ENCODE data around the gene DDX18.

Gene DDX18

GRCh38 chr2:117834992-117835391, 20.5 kb downstream of the DDX18 start:
- H3K9ac ChIP-seq (ENCODE audit: low read depth, low read length), result no peak overlapping the region
- no peak overlapping the region for H3K4me3 ChIP-seq (ENCODE audit: low read depth, low read length)
- peaks cover 11% of the 10 kb centered on the region; the same call in 1 of the 2 replicates for H3K27me3 ChIP-seq (ENCODE audit: control insufficient read depth, insufficient read depth, low read length)
- H3K27ac ChIP-seq (ENCODE audit: low read depth, low read length), result no peak overlapping the region
- no peaks in the 10 kb centered on the region for H3K9me3 ChIP-seq (ENCODE audit: control insufficient read depth, insufficient read depth, low read length)
- H3K4me1 ChIP-seq (ENCODE audit: control insufficient read depth, insufficient read depth, low read length), result 0 out of 2 replicates have a peak, but pooled peaks cover 3% of the 10 kb centered on the region
- H3K36me3 ChIP-seq (ENCODE audit: control insufficient read depth, insufficient read depth, low read length), result peaks cover 41% of the 10 kb centered on the region

- Histone ChIP-seq H3K9ac (ENCODE audit: low read depth, low read length) (no peak overlapping the region), H3K9me3 (ENCODE audit: control insufficient read depth, insufficient read depth, low read length) (no peaks in the 10 kb centered on the region), H3K4me1 (ENCODE audit: control insufficient read depth, insufficient read depth, low read length) (0 out of 2 replicates have a peak, but pooled peaks cover 3% of the 10 kb centered on the region), H3K27ac (ENCODE audit: low read depth, low read length) (no peak overlapping the region), H3K27me3 (ENCODE audit: control insufficient read depth, insufficient read depth, low read length) (peaks cover 11% of the 10 kb centered on the region; the same call in 1 of the 2 replicates), H3K36me3 (ENCODE audit: control insufficient read depth, insufficient read depth, low read length) (peaks cover 30% of the 10 kb centered on the region), H3K4me3 (ENCODE audit: low read depth, low read length) (peak overlapping the region; percentile 57)
These were observed 21.7 kb downstream of the DDX18 start for GRCh38 chr2:117835990-117836760.

GRCh38 chr2:117845304-117845703, 30.8 kb downstream of the DDX18 start:
- no peak overlapping the region for H3K27ac ChIP-seq (ENCODE audit: low read depth, low read length)
- H3K27me3 ChIP-seq (ENCODE audit: control insufficient read depth, insufficient read depth, low read length), result no peaks in the 10 kb centered on the region
- no peaks in the 10 kb centered on the region for H3K36me3 ChIP-seq (ENCODE audit: control insufficient read depth, insufficient read depth, low read length)
- H3K4me1 ChIP-seq (ENCODE audit: control insufficient read depth, insufficient read depth, low read length), result peaks cover 25% of the 10 kb centered on the region
- no peak overlapping the region for H3K4me3 ChIP-seq (ENCODE audit: low read depth, low read length)
- H3K9me3 ChIP-seq (ENCODE audit: control insufficient read depth, insufficient read depth, low read length), result no peaks in the 10 kb centered on the region
- H3K9ac ChIP-seq (ENCODE audit: low read depth, low read length), result no peak overlapping the region

- peaks cover 20% of the 10 kb centered on the region for H3K4me1 ChIP-seq (ENCODE audit: control insufficient read depth, insufficient read depth, low read length)
- no peaks in the 10 kb centered on the region; the same call in 1 of the 2 replicates for H3K27me3 ChIP-seq (ENCODE audit: control insufficient read depth, insufficient read depth, low read length)
- H3K4me3 ChIP-seq (ENCODE audit: low read depth, low read length), result peak overlapping the region; percentile 44
- peak overlapping the region; percentile 49 for H3K9ac ChIP-seq (ENCODE audit: low read depth, low read length)
- peak overlapping the region; percentile 12 for H3K27ac ChIP-seq (ENCODE audit: low read depth, low read length)
- H3K9me3 ChIP-seq (ENCODE audit: control insufficient read depth, insufficient read depth, low read length), result no peaks in the 10 kb centered on the region
- H3K36me3 ChIP-seq (ENCODE audit: control insufficient read depth, insufficient read depth, low read length), result no peaks in the 10 kb centered on the region
These were observed 35.5 kb downstream of the DDX18 start for GRCh38 chr2:117850015-117850414.

- no peak overlapping the region for H3K27ac ChIP-seq (ENCODE audit: low read depth, low read length)
- H3K9ac ChIP-seq (ENCODE audit: low read depth, low read length), result no peak overlapping the region
- no peaks in the 10 kb centered on the region; the same call in 1 of the 2 replicates for H3K27me3 ChIP-seq (ENCODE audit: control insufficient read depth, insufficient read depth, low read length)
- H3K4me3 ChIP-seq (ENCODE audit: low read depth, low read length), result peak overlapping the region; percentile 44; the same call in 1 of the 2 replicates
- H3K4me1 ChIP-seq (ENCODE audit: control insufficient read depth, insufficient read depth, low read length), result peaks cover 20% of the 10 kb centered on the region
- no peaks in the 10 kb centered on the region for H3K36me3 ChIP-seq (ENCODE audit: control insufficient read depth, insufficient read depth, low read length)
- no peaks in the 10 kb centered on the region for H3K9me3 ChIP-seq (ENCODE audit: control insufficient read depth, insufficient read depth, low read length)
These were observed 36.0 kb downstream of the DDX18 start for GRCh38 chr2:117850461-117850860.

GRCh38 chr2:117851969-117852368, 37.5 kb downstream of the DDX18 start:
- Histone ChIP-seq H3K4me3 (ENCODE audit: low read depth, low read length) (no peak overlapping the region), H3K27me3 (ENCODE audit: control insufficient read depth, insufficient read depth, low read length) (no peaks in the 10 kb centered on the region; the same call in 1 of the 2 replicates), H3K4me1 (ENCODE audit: control insufficient read depth, insufficient read depth, low read length) (peaks cover 24% of the 10 kb centered on the region), H3K9me3 (ENCODE audit: control insufficient read depth, insufficient read depth, low read length) (no peaks in the 10 kb centered on the region), H3K9ac (ENCODE audit: low read depth, low read length) (no peak overlapping the region), H3K27ac (ENCODE audit: low read depth, low read length) (no peak overlapping the region), H3K36me3 (ENCODE audit: control insufficient read depth, insufficient read depth, low read length) (no peaks in the 10 kb centered on the region)

GRCh38 chr2:117853316-117853715, 38.8 kb downstream of the DDX18 start:
- peaks cover 24% of the 10 kb centered on the region for H3K4me1 ChIP-seq (ENCODE audit: control insufficient read depth, insufficient read depth, low read length)
- no peaks in the 10 kb centered on the region for H3K36me3 ChIP-seq (ENCODE audit: control insufficient read depth, insufficient read depth, low read length)
- H3K4me3 ChIP-seq (ENCODE audit: low read depth, low read length), result no peak overlapping the region
- no peaks in the 10 kb centered on the region; the same call in 1 of the 2 replicates for H3K27me3 ChIP-seq (ENCODE audit: control insufficient read depth, insufficient read depth, low read length)
- no peak overlapping the region for H3K9ac ChIP-seq (ENCODE audit: low read depth, low read length)
- no peaks in the 10 kb centered on the region for H3K9me3 ChIP-seq (ENCODE audit: control insufficient read depth, insufficient read depth, low read length)
- no peak overlapping the region for H3K27ac ChIP-seq (ENCODE audit: low read depth, low read length)

- Histone ChIP-seq H3K36me3 (ENCODE audit: control insufficient read depth, insufficient read depth, low read length) (no peaks in the 10 kb centered on the region), H3K4me3 (ENCODE audit: low read depth, low read length) (no peak overlapping the region), H3K9me3 (ENCODE audit: control insufficient read depth, insufficient read depth, low read length) (no peaks in the 10 kb centered on the region), H3K9ac (ENCODE audit: low read depth, low read length) (no peak overlapping the region), H3K27ac (ENCODE audit: low read depth, low read length) (no peak overlapping the region), H3K4me1 (ENCODE audit: control insufficient read depth, insufficient read depth, low read length) (peaks cover 24% of the 10 kb centered on the region), H3K27me3 (ENCODE audit: control insufficient read depth, insufficient read depth, low read length) (no peaks in the 10 kb centered on the region; the same call in 1 of the 2 replicates)
These were observed 39.4 kb downstream of the DDX18 start for GRCh38 chr2:117853873-117854272.

- no peaks in the 10 kb centered on the region; the same call in 1 of the 2 replicates for H3K27me3 ChIP-seq (ENCODE audit: control insufficient read depth, insufficient read depth, low read length)
- H3K4me1 ChIP-seq (ENCODE audit: control insufficient read depth, insufficient read depth, low read length), result peaks cover 18% of the 10 kb centered on the region
- H3K4me3 ChIP-seq (ENCODE audit: low read depth, low read length), result no peak overlapping the region
- no peak overlapping the region for H3K27ac ChIP-seq (ENCODE audit: low read depth, low read length)
- H3K9ac ChIP-seq (ENCODE audit: low read depth, low read length), result no peak overlapping the region
- no peaks in the 10 kb centered on the region for H3K9me3 ChIP-seq (ENCODE audit: control insufficient read depth, insufficient read depth, low read length)
- no peaks in the 10 kb centered on the region for H3K36me3 ChIP-seq (ENCODE audit: control insufficient read depth, insufficient read depth, low read length)
These were observed 40.1 kb downstream of the DDX18 start for GRCh38 chr2:117854610-117855009.

- Histone ChIP-seq H3K9ac (ENCODE audit: low read depth, low read length) (no peak overlapping the region), H3K27ac (ENCODE audit: low read depth, low read length) (no peak overlapping the region), H3K4me1 (ENCODE audit: control insufficient read depth, insufficient read depth, low read length) (peaks cover 6% of the 10 kb centered on the region; the same call in 1 of the 2 replicates), H3K27me3 (ENCODE audit: control insufficient read depth, insufficient read depth, low read length) (no peaks in the 10 kb centered on the region; the same call in 1 of the 2 replicates), H3K9me3 (ENCODE audit: control insufficient read depth, insufficient read depth, low read length) (no peaks in the 10 kb centered on the region), H3K4me3 (ENCODE audit: low read depth, low read length) (no peak overlapping the region), H3K36me3 (ENCODE audit: control insufficient read depth, insufficient read depth, low read length) (no peaks in the 10 kb centered on the region)
These were observed 41.4 kb downstream of the DDX18 start for GRCh38 chr2:117855886-117856285.

GRCh38 chr2:117856415-117857210, 42.1 kb downstream of the DDX18 start:
- Histone ChIP-seq H3K9me3 (ENCODE audit: control insufficient read depth, insufficient read depth, low read length) (no peaks in the 10 kb centered on the region), H3K4me1 (ENCODE audit: control insufficient read depth, insufficient read depth, low read length) (peaks cover 4% of the 10 kb centered on the region; the same call in 1 of the 2 replicates), H3K4me3 (ENCODE audit: low read depth, low read length) (no peak overlapping the region), H3K9ac (ENCODE audit: low read depth, low read length) (no peak overlapping the region), H3K27me3 (ENCODE audit: control insufficient read depth, insufficient read depth, low read length) (no peaks in the 10 kb centered on the region), H3K36me3 (ENCODE audit: control insufficient read depth, insufficient read depth, low read length) (no peaks in the 10 kb centered on the region), H3K27ac (ENCODE audit: low read depth, low read length) (no peak overlapping the region)

Measured in HUES48 (cell line).